Stimulated activated CD4-positive, alpha-beta T cell treated with anti-CD3 and anti-CD28 coated beads, Interleukin-4, amount 100 ng/mL, for 24 hours (primary cell): ENCODE results near the gene CDRT4.

Experiments used
- DNase-seq: peaks from one replicate; pipeline ENCODE4 v3.0.0-alpha.2; 2020

CDRT4 gene

DNA sequence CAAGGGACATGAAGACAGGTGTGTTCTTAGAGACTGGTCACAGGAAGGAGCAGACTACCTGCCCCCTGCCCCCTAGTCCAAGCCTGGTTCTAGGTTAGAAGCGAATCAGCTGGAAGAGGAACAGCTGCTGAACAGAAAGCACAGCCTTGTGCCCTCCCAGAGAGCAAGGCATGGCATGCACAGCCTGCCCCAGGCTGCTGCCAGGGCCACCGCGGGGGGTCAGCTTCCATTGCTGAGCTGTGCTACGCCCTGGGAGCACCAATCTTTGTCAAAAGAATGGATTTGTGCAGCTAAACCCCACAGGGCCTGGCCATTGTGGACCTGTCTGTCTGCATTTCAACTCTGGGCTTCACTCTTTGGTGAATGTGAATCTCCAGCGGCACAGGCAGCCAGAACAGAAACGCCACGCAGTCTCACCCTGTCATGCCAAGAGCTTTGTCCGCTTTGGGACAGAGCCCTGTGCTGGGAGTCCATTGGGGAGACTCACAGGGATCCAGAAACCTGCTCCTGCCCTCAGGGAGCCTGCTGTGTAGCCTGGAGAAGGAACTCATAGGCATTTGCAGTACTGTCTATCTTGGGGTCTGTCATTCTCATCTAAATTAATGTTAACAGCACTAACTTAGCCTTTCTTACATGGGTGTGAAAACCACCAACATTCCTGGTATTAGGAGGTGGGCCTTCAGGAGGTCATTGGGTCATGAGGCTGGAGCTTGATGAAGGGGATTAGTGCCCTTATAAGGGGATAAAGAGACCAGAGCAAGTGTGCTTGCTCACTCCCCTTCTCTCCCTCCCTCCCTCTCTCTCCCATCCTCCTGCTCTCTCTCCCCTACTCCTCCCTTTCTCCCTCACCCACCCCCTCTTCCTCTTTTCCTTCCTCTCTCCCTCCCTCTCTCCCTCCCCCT lies 25.6 kb upstream of the CDRT4 start:
- DNase-seq = no peak

DNA sequence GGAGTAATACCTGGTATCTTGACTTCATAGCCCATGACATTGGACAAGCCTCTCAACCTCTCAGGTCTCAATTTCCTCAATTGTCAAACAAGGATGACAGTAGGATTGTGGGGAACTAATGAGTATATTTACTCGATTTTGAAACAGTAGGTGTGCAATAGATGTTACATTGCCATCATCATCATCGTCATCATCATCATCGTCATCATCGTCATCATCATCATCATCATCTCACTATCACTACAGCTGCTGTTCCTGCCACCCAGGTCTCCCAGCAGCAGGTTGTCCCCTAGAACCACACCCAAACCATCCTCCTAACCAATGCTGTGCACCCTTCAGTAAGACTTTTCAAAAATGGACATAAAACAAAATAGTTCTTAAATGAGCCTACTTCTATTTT lies 24.8 kb upstream of the CDRT4 start:
- DNase-seq = no peak

DNA sequence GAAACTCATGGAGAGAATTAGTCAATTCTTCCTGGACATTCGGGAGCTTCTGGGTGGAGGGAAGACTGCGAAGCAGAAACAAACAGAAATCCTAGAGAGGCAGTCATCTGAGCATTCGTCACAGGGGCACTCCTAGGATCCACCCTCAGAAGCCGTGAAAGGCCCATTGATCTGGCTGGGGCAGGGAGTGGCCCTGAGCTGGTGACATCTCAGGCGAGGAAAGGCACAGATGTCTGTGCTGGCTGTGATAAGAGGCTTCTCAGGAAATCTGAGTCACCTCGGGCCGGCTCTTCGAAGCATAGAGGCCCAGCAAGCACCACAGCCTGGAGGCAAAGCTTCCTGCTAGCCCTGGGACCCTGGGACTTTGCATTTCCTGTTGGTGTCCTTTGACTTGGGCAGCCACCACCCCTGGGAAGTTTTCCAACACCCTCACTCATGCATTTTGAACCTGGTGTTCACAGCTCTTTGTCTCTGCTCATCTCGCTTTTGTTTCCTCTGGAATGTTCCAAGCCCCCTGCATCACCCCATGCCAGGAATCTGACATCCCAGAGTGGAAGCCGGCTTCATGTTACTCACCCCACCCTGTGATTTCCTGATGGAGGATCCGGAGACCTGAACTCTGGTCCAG lies 23.3 kb upstream of the CDRT4 start:
- no peak for DNase-seq

DNA sequence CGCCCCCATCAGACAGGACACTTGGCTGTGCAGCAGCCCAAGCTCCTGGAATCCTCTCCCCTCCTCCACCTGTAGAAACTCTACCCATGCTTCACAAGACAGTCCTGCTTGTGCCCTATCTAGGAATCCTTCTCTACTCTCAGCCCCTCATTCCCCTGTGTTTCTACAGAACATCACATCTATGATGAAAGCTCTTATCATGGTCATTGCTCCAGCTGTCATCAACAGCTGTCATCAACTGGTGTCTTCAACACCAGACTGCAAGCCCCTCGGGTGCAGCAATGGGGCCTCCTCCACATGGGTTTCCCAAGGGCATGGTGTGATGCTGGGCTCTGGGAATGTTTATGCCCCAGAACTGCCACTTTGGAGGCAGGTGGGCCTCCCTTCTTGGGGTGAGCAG lies 21.1 kb upstream of the CDRT4 start:
- no peak for DNase-seq

DNA sequence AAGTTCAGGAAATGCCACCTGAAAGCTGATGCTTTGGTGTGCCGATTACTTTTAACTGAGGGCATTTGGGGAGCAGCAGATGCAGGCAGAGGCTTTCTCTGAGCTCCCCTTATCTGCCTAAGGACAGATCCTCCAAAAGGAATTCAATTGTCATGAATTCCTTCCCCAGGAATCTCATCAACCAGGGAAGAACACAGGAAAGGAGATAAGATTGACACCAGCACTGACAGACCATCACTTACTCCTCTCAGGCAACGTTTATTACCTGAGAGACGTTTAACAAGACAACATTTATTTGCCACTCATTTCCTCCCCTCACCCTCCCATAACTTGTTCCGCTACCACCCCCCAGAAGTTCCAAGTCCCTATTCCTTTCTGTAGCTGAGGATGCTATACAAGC lies 17.6 kb upstream of the CDRT4 start:
- DNase-seq = no peak

DNA sequence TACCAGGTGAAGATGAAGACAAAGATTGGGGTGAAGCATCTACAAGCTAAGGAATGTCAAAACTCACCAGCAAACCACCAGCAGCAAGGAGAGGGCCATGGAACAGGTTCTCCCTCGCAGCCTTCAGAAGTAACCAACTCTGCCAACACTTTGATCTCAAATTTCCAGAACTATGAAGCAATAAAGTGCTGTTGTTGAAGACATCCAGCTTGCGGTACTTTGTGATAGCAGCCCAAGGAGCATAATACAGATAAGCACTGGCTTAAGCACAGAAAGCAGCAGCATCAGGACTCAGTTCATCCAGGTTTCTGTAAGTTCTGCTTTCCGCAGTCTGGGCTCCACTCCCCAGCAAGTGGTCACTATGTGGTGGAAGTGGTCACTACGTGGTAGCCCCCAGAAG lies 16.0 kb upstream of the CDRT4 start:
- no peak for DNase-seq

DNA sequence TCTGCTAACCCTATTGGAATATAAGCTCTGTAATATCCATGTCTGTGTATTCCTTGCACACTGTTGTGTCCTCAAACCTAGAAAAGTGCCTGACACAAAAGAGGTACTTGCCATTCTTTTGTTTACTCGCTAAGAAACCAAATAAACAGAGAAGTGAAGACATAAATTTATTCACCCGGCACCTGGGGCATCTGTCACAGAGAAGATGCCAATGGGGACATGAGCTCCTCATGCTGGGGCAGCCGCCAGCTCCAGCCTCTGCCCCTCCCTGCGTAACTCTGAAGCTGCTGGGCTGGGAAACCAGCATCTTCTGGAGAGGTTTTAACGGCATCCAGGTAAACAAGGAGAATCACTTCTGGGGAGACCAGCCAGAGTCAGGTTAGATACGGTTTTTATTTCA lies 15.1 kb upstream of the CDRT4 start:
- DNase-seq = no peak

DNA sequence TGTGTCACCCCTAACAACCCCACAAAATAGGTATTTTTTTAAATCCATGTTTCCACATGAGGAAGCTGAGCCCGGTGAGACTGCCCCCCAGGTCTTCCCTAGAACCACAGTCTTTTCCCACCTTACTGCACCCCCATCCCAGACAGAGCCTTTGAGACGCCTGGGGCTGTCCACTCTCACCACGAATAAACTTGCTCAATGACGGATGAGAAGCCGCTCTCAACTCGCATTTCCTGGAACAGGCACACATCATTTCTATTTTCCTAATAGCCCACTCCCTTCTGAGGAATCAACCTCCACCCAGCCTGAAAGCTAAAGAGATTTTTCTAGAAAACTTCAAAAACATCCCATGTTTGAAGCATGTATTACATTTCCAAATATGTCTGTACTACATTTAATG lies 14.1 kb upstream of the CDRT4 start:
- no peak for DNase-seq

DNA sequence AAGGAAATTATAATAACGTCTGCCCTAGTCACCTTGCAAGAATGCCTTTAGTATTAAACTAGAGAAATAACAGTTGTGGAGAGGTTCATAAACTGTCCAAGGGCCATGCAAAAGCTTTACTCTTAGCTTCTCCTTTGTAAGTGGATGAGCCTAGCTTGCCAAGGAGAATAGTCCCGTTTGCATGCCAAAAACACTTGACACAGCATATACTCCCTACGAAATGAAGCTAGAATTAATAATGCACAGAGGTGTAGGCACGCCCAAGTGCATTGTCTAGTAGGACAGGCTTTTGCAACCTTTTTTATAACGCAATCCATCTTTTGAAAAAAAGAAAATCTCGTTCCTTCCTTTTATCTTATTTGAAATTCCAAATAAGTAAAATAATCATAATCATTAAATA lies 12.8 kb upstream of the CDRT4 start:
- DNase-seq = no peak

DNA sequence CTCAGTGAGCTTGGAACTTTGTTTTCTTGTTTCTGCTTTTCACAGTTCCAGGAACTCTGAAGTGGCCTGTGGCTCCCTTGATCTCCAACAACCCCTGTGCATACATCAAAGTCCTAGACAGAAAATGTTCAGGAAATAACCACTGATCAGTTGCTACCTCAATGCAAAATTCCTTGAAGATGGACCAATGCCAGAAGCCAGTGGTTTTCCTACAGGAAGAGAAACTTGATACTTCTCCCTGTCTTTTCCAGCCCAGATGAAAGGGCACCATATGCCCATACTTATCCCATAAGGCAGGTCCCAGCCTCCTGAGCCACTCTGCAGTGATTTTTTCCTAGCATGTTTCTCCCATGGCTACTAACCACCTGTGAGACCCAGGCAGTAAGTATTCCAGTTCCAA lies 12.3 kb upstream of the CDRT4 start:
- no peak for DNase-seq

DNA sequence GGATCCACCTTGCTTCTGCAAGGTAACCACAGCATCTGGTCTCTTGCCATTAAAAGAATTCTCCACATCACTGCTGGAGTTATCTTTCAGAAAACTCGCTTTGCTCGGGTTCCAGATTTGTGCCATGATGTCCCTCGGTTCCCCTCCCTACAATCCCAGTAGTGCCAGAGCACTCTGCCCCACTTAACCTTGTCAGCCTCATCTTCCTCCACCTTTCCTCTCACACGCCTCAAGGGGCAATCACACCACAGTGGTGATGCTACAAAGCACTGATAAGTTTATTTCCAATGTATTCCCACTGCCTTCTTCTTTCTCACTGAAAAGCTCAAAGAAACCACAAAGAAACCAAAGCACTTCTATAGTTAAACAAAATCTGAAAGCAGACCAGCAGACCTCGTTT lies 11.4 kb upstream of the CDRT4 start:
- DNase-seq = no peak

DNA sequence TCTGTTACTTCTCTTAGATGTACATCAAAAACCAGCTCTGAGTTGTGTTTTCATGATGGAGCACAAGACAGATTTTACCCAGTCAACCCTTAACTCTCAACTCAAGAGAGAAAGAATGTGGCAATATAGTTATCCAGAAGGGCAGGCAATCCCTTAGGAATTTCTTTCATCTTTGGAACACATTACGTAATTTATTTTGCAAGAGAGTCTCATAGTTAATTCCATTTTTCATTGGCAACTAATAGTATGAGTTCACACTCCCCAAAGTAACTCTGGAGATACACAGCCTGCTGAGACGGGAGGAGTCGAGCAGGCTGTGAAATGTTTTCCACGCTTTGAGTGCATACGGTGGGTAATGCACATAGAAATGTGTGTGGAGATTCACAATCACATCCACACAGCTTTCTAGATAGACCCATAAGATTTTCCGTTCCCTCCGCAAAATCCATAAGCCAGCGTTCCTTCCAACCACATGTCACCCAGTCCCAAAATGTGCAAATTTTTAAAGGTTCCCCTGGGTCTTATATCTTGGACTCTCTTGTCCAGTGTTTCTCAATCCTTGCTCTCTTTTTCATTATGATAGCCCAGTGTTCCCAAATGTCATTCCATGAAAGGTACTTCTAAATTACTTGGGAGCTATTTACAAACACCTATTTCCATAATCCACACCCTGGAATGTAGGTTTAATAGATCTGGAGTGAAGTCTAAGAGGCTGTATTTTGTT lies 8.4 kb upstream of the CDRT4 start:
- no peak for DNase-seq

DNA sequence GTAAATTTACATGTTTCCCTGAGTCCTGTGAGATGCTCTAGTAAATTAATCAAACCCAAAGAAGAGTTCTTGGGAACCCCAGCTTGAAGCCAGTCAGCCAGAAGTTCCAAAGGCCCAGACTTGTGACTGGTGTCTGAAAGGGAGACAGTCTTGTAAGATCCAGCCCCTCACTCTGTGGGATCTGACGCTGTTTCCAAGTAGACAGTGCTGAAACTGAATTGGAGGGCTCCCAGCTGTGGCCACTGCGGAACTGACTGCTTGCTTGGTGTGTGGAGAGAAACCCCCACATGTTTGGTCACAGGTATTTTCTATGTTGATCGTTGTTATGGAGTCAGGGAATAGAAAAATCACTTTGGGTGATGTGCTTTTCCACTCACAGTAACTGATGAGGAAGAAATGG lies 5.5 kb upstream of the CDRT4 start:
- no peak for DNase-seq

DNA sequence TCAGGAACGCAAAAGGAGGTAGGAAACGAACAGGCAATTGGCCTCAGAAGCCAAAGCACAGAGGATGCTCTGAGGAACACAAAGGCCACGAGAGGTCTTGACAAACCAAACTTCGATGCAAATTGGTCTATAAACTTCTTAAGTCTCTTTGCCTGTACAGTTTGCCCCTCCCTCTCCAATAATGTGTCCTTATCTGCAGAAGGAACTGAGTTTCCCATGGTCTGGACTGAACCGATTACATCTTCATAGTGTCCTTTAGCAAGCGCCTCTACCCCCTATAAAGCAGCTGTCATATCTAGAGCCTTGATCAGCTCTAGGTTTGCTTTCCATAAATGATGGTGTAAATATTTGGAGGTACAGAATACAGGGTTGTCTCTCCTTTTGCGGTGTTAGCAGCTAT lies 3.1 kb upstream of the CDRT4 start:
- no peak for DNase-seq

DNA sequence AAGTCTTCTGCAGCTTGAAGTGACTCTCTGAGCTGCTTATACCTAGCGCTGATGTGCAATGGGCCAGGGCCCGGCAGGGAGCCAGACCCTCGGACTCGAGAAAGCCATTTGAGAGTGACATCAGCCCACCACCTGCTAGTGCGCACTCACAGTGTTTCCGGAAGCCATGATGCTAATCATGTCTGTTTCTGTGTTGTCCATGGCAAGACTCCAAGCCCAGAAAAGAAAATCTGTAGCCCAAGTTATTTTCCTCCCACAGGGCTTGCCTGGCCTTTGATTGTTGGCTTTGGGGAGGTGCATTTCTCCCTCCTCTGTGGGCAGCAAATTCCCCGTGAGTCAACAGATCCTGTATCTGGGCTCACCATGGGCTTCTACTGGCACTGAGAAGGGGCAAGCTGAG lies 1.8 kb upstream of the CDRT4 start:
- no peak for DNase-seq

DNA sequence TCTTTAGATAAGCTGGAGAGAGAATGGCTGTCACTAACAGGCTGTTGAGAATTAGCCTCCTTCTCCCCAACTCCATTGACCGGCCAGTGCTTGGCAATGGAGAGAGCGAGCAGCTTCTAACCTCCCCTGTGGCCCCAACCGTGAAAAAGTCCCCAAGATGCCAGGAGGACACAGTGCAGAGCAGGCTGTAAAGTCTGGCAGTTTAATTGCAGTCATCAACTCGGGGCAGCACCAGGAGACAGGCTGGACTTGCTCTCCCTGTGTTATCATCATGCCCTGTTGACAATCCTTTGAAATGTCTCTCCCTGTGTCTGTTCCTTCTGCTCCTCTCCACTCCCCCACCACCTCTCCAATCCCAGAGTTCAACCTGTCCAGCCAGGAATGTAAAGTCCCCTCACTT lies 705 bp upstream of the CDRT4 start:
- DNase-seq = no peak

DNA sequence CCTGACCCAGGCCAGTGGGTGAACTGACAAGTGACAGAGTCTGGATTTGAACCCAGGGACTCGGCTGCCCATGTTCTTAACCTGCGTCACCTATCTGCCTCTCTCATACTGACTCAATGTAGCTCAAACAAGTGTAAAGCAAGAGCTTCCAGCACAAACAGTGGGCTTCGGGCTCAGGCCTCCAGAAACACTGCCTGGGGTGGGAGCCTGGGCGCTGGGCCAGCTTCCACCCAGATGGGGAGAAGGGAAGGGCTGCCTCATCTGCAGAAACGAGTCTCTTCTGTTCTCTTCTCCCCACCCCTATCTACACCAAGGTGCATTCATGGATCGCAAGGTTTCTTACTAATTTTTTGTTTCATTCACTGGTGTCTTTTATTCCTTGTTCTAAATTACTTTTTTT lies 1.3 kb downstream of the CDRT4 start:
- no peak for DNase-seq

DNA sequence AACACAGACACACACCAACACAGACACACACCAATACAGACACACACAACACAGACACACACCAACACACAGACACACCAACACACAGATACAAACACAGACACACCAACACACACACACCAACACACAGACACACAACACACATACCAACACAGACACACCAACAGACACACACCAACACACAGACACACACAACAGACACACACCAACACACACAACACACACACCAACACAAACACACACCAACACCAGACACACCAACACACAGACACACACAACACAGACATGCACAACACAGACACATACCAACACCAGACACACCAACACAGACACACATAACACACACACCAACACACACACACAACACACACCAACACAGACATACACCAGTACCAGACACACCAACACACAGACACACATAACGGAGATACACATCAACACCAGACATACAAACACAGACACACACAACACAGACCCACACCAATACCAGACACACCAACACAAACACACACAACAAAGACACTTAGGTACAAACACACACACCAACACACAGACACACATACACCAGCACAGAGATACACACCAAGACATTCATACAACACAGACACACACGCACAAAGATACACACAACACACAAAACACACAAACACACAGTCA lies 2.2 kb downstream of the CDRT4 start:
- no peak for DNase-seq

DNA sequence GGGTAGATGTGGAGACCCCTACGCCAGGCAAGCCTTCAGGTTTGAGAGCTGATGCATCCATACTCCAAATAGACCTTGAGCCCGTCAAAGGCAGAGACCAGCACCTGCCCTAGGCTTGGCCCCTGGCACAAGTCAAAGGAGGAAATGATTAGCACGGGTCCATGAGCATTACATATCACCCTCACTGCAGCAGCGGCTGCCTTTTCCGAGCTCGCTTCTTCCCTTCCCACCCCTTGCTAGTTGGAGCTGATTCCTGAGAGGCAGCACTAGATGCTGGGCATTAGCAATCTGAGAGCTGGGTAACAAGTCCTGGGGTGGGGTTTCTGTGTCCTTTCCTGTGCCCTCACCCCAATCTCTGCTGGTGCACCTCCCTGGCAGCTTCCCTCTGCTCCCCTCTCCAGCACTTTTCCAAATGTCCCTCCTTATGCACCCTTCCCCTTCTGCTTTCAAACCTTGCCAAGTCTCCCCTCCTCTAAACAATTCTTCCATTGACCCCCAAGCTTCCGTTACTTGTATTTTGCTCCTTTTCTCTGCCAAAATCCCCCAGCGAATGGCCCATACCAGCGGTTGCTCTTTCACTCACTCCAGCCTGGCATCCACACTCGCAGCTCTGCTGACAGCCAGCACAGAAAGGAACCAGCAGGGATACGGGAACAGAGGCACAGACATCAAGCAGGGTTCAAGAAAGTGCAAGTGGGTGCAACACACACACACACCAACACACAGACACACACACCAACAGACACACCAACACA lies 3.0 kb downstream of the CDRT4 start:
- DNase-seq = no peak

DNA sequence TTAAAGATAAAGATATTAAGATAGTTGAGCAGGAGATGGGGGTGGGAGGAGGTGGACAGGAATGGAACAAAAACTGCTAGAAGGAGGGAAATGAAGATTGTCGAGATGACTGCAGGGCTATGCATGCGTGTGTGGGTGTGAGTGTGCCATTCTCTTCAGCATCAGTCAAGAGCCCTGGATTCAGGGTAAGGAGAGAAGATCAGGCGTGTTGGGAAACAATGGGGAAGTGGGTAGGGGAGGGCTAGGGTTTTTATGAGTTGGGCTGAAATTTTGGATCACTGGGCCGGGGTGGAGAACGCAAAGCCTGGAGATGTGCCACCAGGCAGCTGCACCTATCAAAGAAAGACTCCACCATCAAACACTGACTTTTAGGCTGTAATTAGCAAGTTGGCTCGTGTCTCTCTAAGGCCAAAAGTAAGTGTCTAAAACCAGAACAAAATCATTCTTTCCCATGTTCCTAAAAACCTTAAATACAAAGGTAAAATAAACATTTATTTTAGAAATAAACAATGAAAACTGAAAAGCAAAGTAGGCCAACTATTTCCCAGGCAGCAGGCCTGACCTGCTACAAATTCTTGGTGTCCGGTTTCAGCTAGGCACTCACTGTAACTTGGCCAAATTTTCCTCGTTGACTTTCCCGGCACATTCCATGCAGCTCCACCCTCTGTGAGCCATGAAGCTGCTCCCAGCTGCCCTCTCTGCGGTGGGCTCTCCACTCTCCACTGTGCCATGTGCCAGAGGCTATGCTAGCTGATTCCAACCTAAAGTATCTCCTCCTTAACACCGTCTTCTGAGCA lies 4.2 kb downstream of the CDRT4 start:
- no peak for DNase-seq

DNA sequence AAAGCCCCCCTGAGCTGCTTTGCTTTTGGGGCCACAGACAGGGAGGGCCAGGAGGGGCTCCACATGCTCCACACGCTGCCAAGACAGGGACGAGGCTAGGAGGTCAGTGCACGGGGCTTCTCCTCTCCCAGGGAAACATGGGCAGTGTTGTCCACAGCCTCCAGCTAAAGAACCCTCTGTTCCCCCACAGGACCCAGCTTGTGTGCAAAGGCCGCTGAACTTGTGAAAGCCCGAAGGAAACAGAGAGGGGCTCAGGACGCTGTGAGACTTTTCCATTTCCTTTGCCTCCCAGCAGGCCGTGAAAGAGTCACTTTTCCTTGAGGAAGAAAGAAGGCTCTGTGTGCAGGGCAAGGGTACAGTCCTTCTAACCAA lies 9.7 kb downstream of the CDRT4 start:
- DNase-seq = no peak
